HL-60 (cell line): Measurements from ENCODE around the gene ROPN1L.
A peak's percentile ranks its signal among the peaks of the same experiment; 100 is the strongest.

Experiments used
- GABPA ChIP-seq: IDR thresholded peaks from 2 replicates; pipeline ENCODE4 v1.6.1; 2012; ENCODE audit warnings: low read depth
- POLR2AphosphoS5 ChIP-seq: IDR thresholded peaks from 2 replicates; pipeline ENCODE4 v1.6.1; 2012; ENCODE audit warnings: low read depth
- SPI1 ChIP-seq: IDR thresholded peaks from 2 replicates; pipeline ENCODE4 v1.6.1; 2012; ENCODE audit warnings: low read depth, mild to moderate bottlenecking, borderline replicate concordance
- TF ChIP-seq, protein P1 (sequence below): IDR thresholded peaks from one replicate; pipeline ENCODE4 v1.5.1; 2011; ENCODE audit warnings: low read length, control low read depth, inconsistent platforms; ENCODE audit not compliant: insufficient read depth
- TF ChIP-seq, protein P2 (sequence below): IDR thresholded peaks from 2 replicates; pipeline ENCODE4 v1.6.1; 2012; ENCODE audit warnings: low read depth; ENCODE audit not compliant: insufficient replicate concordance

DNA sequence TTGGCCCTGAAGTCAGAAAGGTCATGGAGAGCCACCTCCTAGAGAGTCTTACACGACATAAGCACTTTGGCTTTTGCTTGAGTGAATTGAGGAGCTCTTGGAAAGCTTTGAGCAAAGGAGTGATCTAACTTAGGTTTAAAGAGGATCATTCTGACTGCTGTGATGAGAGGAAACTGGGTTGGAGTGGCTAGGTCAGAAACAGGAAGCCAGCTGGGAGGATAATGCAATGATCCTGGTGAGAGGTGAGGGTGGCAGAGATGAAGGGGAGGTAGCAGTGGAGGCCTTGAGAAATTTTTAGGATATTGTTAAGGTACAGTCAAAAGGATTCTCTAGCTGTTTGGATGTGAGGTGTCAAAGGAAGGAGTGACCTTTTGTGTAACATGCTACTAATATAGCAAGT lies 32.2 kb upstream of the ROPN1L start:
- TF ChIP-seq, protein P1, sequence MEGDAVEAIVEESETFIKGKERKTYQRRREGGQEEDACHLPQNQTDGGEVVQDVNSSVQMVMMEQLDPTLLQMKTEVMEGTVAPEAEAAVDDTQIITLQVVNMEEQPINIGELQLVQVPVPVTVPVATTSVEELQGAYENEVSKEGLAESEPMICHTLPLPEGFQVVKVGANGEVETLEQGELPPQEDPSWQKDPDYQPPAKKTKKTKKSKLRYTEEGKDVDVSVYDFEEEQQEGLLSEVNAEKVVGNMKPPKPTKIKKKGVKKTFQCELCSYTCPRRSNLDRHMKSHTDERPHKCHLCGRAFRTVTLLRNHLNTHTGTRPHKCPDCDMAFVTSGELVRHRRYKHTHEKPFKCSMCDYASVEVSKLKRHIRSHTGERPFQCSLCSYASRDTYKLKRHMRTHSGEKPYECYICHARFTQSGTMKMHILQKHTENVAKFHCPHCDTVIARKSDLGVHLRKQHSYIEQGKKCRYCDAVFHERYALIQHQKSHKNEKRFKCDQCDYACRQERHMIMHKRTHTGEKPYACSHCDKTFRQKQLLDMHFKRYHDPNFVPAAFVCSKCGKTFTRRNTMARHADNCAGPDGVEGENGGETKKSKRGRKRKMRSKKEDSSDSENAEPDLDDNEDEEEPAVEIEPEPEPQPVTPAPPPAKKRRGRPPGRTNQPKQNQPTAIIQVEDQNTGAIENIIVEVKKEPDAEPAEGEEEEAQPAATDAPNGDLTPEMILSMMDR = no peak
- TF ChIP-seq POLR2AphosphoS5 (no peak), SPI1 (peak; percentile 82; the same call in 1 of the 2 replicates), GABPA (no peak)
- TF ChIP-seq, protein P2, sequence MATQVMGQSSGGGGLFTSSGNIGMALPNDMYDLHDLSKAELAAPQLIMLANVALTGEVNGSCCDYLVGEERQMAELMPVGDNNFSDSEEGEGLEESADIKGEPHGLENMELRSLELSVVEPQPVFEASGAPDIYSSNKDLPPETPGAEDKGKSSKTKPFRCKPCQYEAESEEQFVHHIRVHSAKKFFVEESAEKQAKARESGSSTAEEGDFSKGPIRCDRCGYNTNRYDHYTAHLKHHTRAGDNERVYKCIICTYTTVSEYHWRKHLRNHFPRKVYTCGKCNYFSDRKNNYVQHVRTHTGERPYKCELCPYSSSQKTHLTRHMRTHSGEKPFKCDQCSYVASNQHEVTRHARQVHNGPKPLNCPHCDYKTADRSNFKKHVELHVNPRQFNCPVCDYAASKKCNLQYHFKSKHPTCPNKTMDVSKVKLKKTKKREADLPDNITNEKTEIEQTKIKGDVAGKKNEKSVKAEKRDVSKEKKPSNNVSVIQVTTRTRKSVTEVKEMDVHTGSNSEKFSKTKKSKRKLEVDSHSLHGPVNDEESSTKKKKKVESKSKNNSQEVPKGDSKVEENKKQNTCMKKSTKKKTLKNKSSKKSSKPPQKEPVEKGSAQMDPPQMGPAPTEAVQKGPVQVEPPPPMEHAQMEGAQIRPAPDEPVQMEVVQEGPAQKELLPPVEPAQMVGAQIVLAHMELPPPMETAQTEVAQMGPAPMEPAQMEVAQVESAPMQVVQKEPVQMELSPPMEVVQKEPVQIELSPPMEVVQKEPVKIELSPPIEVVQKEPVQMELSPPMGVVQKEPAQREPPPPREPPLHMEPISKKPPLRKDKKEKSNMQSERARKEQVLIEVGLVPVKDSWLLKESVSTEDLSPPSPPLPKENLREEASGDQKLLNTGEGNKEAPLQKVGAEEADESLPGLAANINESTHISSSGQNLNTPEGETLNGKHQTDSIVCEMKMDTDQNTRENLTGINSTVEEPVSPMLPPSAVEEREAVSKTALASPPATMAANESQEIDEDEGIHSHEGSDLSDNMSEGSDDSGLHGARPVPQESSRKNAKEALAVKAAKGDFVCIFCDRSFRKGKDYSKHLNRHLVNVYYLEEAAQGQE = no peak
